DMS 273 (cell line): ENCODE data around the gene EFCAB10.
"Not testable (repeated sequence)": the region's sequence is repeated elsewhere in the genome, so short reads cannot be mapped to it uniquely, and the experiment has no call there.

Experiments
- DNase-seq: peaks from one replicate; lab custom pipeline; 2025; ENCODE audit not compliant: unreplicated experiment; lab: John Stamatoyannopoulos, UW

The EFCAB10 gene

GRCh38 chr7:105531792-105532671 lies 49.3 kb downstream of the EFCAB10 start, which contains the start of gene RINT1:
TSS of gene RINT1 (plus strand) at chr7:105532201. CDS start at chr7:105532316, 115 bp downstream.
- peak; percentile 98 for DNase-seq

DNA sequence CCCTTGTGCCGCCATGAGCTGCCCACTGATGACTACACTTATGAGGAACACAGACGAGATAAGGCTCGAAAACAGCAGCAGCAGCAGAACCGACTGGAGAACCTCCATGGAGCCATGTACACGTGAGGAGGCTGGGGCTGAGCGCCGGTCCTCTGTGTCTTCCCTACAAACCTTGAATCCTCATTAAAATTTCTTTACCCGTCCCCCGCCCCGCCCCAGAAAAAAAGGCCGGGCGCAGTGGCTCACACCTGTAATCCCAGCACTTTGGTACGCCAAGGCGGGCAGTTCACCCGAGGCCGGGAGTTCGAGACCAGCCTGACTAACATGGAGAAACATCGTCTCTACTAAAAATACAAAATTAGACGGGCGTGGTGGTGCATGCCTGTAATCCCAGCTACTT lies 50.7 kb downstream of the EFCAB10 start:
- no peak for DNase-seq

DNA sequence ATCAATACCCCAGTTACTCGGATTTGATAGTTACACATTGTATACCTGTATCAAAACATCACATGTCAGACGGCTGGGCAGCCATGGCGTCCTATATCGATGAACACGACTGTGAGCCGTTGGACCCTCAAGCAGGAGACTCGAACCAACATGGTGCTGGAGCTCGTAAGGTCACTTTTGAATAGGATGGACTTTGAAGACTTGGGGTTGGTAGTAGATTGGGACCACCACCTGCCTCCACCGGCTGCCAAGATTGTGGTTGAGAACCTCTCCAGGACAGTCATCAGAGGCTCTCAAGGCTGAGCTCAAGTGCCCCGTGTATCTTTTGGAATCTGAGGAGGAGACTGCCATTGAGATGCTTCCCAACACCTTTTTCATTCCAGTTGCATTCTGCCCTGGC lies 51.2 kb downstream of the EFCAB10 start:
- DNase-seq, result no peak

- not testable (repeated sequence) for DNase-seq
These were observed 53.6 kb downstream of the EFCAB10 start for GRCh38 chr7:105527737-105528136.

DNA sequence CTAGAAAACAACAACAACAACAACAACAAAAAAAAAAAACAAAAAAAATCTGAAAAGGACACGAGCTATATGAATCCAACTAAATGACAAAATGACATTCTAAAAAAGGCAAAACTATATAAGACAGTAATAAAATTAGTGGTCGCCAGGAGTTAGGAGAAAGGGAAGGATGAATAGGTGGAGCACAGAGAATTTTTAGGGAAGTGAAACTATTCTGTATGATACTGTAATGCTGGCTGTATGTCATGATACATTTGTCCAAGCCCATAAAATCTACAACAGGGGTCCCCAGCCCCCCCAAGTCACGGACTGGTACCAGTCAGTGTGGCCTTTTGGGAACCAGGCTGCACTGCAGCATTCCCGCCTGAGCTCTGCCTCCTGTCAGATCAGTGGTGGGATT lies 56.5 kb downstream of the EFCAB10 start:
- DNase-seq, result no peak

GRCh38 chr7:105524423-105524822 lies 56.9 kb downstream of the EFCAB10 start:
- DNase-seq, result not testable (repeated sequence)

DNA sequence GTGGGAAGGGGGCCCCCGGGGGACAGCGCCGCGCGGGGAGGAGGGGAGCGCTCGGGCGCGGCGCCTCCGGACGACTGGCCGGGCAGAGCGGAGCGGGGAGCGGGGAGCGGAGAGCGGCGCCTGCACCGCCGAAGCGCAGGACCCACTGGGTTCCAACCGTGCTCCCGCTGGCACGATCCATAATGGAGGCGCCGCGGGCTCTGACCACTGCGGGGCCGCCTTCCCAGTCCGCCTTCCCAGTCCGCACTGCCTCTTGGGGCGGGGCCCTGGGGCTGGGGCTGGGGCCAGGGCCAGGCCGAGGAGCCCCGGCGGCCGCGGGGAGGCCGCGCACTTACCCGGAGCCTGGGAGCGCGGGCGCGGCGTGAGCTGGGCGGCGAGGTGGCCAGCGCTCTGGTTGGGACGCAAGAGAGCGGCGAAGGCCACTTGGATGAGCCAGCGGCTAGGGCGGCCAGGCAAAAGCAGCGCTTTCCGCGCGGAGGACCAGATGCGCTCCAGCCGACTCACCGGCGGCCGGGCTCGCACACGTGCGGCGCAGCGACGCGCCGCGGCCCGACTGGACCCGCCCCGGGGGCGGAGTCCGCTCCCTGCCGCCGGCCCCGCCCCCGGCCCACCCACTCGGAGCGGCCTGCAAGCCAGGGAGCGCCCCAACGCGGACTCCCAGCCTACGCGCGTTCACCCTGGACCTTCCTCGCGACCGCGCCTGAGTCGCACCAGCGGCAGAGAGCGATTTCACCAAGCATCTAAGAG lies 59.4 kb downstream of the EFCAB10 start, which contains the start of gene PUS7:
PUS7 (minus strand) TSS at position 555 of the 747 bp plus-strand sequence. CDS start 13,759 bp downstream, outside the sequence.
- peak; percentile 99 for DNase-seq

DNA sequence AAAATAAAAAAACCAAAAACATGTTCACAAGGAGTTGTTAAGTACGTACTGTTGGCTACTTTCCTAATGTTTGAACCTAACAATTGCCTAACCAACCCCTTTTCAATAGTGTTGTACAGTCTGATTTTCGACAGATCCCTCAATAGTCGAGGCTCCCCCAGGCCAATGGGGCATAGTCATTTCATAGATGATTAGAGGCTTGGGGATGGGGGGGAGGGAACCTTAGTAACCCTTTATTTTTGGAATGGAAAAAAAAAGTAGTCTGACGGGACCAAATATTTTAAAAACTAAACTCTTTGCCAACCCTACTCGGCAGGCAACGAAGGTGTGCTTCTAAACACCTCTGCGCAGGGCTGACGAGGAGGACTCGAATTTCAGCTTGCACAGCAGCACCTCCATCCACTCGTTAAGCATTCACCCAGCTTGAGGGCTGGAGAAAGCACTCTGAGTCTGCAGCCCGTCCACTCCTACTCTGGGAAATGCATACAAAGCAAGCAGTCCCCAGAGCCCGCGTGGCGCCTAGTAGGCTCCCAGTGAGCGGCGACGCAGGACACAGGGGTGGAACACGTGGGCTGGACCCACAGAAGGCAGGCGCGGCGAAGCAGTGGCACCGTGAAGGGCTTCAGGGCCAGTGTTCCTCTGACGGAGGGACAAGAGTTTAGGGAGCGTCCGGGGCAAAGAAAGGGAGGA lies 60.1 kb downstream of the EFCAB10 start:
- peak; percentile 85 for DNase-seq

- DNase-seq, result not testable (repeated sequence)
These were observed 60.7 kb downstream of the EFCAB10 start for GRCh38 chr7:105520620-105521019.

- DNase-seq, result no peak
These were observed 61.9 kb downstream of the EFCAB10 start for GRCh38 chr7:105519353-105519752.

DNA sequence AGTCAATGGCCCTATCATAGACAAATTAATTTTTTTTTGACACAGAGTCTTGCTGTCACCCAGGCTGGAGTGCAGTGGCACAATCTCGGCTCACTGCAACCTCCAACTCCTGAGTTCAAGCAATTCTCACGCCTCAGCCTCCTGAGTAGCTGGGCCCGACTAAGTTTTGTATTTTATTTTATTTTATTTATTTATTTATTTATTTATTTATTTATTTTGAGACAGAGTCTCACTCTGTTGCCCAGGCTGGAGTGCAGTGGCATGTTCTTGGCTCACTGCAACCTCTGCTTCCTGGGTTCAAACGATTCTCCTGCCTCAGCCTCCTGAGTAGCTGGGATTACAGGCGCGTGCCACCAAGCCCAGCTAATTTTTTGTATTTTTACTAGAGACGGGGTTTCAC lies 65.7 kb downstream of the EFCAB10 start:
- DNase-seq, result not testable (repeated sequence)
